NB4 (cell line): Measurements from ENCODE around the gene BARD1.

Experiments used
- CTCF ChIP-seq: IDR thresholded peaks from one replicate; pipeline ENCODE4 v1.5.1; 2012; ENCODE audit warnings: low read depth, low read length
- MAX ChIP-seq: IDR thresholded peaks from 2 replicates; pipeline ENCODE4 v1.6.1; 2011; ENCODE audit warnings: low read depth, low read length

GRCh38 chr2:214740867-214741395, 68.6 kb downstream of the BARD1 start:
- TF ChIP-seq MAX (no peak), CTCF (no peak)
